GM15510 (cell line): ENCODE measurements around the gene LMNTD2.
A peak's percentile ranks its signal among the peaks of the same experiment; 100 is the strongest.

Experiments
- POLR2A ChIP-seq: IDR thresholded peaks from 3 replicates; pipeline ENCODE4 v1.6.1; 2011; ENCODE audit warnings: borderline replicate concordance; ENCODE audit not compliant: insufficient read length; ENCODE audit errors: extremely low read depth

The LMNTD2 gene

DNA sequence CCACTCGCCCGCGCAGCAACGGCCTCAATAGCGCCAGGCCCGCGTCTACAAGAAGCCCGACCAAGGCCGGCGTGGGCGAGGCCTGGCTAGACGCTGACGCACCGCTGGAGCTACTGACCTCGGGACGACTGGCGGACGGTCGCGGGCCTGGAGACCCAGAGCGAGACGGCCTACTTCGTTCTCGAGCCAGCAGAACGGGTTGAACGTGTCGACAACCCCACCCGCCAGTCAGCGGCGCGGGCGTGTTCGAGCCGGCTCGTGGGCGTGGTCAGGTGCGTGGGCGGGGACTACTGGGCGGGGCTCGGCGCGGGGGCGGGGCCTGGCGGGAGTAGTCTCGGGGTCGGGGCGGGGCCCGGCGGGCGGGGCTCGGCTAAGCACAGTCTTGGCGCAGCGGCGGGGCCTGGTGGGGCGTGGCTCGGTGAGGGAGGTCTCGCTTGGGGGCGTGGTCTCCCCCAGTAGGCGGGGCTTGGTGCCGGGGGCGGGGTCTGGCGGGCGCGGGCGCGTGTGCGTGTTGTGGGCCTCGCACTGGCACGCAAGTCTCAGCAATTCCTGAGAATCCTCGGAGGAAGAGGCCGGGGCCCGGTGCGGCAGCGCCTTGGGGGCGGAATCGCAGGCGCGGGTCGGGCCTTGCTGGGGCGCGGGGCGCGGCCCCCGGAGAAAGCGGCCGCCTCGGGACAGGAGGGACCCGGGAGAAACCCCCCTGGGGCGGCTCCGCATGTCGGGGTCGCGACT lies 53.4 kb downstream of the LMNTD2 start, which contains the start of gene RNH1:
Gene RNH1 (minus strand): TSS at position 248 of the 732 bp plus-strand sequence. CDS start 5,080 bp downstream, outside the sequence.
- TF ChIP-seq POLR2A, result peak; percentile 68

DNA sequence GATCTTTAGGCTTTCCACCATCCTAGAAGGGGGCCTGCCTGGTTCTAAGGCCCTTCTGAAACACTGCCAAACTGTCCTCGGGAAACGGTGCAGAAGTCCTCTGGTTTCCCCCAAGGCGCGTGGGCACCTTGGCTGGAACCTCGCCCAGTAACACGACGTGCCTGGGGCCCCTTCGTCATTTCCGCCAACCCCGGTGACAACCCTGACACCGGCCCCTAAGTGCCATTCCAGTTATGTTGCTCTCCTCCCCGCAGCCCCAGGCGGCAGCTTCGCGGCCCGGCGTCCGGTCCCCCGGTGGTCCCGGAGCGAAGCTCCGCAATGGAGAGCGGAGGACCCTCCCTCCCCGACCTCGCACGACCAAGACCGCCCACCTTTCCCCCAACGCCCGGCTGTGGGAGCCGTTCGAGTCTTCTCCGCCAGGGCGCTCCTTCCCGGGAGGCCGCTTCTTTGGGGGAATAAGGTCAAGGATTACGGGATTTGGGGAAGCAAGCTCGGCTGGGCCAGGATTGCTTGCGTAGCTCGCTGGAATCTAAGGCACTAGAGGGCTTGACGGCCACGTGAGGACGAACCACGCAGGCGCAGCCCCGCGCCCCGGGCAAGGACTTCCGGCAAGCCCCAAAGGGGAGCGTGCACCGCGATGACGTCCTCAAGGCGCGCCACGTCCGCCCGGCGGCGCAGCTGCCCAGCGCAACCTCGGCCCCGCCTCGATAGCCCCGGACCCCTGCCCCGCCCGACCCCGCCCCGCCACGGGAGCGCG lies 54.1 kb downstream of the LMNTD2 start:
- peak; percentile 70 for TF ChIP-seq POLR2A

- no peak for TF ChIP-seq POLR2A
These were observed 55.6 kb downstream of the LMNTD2 start for GRCh38 chr11:504994-505344.
